SKM-1 treated with dmso at 0.1 percent for 144 hours (cell line): ENCODE measurements around the gene GPATCH2L.

Source experiments
- DNase-seq: peaks from one replicate; lab custom pipeline; 2025; ENCODE audit not compliant: unreplicated experiment; lab: John Stamatoyannopoulos, UW

The GPATCH2L gene

GRCh38 chr14:76195003-76195402, 43.3 kb downstream of the GPATCH2L start:
- no peak for DNase-seq

- no peak for DNase-seq
These were observed 45.4 kb downstream of the GPATCH2L start for GRCh38 chr14:76196980-76197695.

DNA sequence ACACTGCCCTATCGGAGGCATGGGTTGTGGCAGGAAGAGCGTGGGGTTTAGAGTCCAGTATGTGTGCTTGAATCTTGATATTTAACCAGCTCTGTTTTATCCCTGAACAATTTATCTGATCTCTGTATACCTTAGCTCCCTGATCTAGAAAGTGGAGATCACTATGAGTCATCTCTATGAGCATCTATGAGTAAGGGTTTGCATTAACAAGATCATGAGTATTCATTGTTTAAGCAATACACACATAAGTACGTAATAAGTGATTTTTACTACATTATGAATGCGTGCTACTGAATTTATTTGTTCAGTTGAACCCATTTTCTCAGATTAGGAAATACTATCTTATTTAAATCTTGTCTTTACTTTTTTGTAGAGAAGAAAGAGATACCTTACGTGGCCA, 49.4 kb downstream of the GPATCH2L start:
- no peak for DNase-seq

DNA sequence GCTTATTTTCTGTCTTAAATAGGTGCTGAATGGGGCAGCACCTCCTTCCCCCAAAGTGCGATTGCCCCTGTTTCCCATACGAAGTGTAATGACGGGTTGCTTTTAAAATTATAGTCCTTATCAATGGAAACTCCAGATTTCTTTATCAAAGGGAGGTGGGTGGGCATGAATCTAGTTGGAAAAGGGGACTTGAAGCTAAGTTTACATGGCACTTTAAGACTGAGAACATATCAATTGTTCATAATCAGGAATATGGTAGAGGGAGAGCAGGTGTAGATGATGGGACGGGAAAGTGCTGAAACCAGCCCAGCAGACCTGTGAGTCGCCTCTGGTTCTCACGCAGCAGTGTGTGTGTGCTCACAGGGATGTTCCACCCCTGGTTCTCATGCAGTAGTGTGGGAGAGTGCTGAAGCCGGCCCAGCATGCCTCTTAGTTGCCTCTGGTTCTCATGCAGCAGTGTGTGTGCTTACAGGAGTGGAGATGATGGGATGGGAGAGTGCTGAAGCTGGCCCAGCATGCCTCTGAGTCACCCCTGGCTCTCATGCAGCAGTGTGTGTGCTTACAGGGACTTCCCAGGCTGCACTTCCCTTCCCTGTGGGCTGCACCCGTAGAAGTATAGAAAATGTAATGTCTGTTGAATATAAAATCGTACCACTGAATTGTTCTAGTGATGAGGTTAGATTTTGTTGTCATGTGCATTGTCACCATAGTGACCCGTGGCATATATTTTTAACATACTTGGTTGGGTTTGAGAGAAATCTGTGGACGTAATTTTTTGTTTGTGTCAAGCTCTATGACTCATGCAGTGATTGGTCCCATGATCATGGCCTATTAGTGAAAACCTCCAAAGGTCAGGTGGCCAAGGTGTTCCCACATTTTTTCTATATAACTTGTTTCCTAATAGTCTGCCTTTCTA, 51.6 kb downstream of the GPATCH2L start:
- DNase-seq, result no peak

- DNase-seq, result no peak
These were observed 52.9 kb downstream of the GPATCH2L start for GRCh38 chr14:76204461-76205230.

GRCh38 chr14:76205708-76206107, 54.0 kb downstream of the GPATCH2L start:
- no peak for DNase-seq

GRCh38 chr14:76208340-76208739, 56.6 kb downstream of the GPATCH2L start:
- no peak for DNase-seq

DNA sequence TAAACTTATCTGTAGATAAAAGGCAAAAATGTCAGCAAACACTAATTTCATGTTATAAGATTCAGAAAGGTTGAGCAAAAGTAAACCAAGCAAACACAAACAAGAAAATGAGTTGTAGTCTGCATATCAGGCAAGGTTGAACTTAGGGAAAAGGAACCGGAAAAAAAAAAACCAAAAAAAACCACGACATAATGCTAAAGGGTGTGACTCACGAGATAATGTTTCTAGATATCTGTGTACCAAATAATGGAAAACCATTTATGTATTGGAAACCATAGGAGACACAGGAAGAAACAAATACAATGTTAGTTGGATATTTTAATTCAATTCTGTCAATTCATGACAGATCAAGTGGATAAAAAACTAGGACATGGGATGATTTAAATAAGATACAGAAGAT, 60.5 kb downstream of the GPATCH2L start:
- DNase-seq, result no peak

DNA sequence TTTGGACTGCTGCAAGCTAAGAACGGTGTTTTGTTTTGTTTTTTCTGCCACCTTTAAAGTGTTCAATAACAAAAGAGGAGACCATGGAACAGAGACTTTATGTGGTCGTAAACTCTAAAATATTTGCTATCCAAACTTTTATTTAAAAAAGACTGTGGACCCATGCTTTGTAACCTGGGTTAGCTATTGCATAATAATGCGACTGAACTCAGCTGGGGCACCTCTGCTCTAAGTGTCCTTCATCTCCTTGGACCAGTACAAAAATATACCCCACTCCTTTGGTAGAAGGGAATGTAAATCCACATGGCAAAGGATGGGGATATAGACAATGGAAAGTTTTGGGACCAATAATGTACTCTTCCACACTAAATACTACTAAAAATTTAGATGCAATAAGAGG, 65.5 kb downstream of the GPATCH2L start:
- no peak for DNase-seq

DNA sequence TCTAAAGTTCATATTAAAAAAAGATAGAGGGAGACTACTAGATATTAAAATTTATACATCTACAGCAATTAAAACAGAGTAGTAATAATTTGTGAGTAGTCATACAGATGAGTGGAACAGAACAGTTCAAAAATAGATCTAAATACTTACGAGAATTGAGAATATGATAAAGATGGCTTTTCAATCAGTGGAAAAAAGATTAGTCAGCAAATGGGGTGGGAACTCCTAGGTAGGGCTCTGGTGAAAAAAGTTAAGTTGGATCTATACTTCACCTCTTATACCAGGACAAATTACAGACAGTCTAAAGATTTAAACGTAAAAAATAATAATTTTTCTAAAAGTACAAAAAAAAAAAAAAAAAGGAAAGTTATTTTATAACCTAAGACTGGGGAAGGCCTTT, 66.9 kb downstream of the GPATCH2L start:
- DNase-seq, result no peak

GRCh38 chr14:76219873-76220272, 68.2 kb downstream of the GPATCH2L start:
- no peak for DNase-seq

- no peak for DNase-seq
These were observed 75.8 kb downstream of the GPATCH2L start for GRCh38 chr14:76227450-76228050.

GRCh38 chr14:76228138-76228537, 76.4 kb downstream of the GPATCH2L start:
- DNase-seq, result no peak

GRCh38 chr14:76232800-76233199, 81.1 kb downstream of the GPATCH2L start:
- no peak for DNase-seq

- DNase-seq, result no peak
These were observed 83.9 kb downstream of the GPATCH2L start for GRCh38 chr14:76235628-76236027.

DNA sequence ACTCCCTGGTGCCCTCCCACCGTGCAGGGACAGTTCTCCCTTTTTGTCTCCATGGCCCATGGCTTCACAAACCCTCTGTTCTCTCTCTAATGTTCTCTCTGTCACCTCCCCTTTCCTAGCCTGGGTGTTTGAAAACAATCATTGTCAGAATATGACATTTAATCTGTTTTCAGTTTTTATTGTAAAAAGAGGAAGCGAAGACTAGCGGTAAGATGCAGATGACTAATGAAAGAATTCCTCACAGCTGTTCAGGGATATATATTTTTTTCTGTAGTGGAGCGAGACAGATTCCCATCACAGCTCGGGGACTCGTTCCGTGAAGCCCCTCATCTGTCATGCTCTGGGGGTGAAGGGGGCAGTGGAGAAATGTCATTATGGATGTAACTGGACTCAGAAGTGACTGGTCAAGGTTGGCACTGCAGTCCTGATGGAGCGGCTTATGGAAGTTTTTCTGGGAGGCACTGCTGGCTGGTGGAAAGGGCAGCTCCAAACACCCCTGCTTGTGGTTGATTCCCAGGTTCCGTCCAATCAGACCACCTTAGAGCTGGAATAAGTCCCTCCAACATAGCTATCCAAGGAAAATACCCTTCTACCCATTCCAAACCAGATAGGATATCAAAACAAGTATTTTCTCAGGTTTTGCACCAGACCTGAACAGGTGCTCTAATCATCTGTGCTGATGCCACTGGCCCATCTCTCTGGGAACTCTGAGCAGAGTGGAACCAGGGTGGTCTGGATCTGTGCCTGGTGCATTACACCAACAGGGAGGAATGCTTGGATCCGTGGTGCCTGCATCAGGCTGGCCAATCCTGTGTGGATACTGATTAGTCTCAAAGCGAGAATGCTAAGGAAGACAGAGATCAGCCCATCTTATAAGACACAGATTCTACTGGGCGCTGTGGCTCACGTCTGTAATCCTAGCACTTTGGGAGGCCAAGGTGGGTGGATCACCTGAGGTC, 84.7 kb downstream of the GPATCH2L start:
- DNase-seq, result no peak

GRCh38 chr14:76237349-76237990, 85.7 kb downstream of the GPATCH2L start:
- DNase-seq, result no peak

GRCh38 chr14:76245097-76245496, 93.4 kb downstream of the GPATCH2L start:
- DNase-seq, result no peak

DNA sequence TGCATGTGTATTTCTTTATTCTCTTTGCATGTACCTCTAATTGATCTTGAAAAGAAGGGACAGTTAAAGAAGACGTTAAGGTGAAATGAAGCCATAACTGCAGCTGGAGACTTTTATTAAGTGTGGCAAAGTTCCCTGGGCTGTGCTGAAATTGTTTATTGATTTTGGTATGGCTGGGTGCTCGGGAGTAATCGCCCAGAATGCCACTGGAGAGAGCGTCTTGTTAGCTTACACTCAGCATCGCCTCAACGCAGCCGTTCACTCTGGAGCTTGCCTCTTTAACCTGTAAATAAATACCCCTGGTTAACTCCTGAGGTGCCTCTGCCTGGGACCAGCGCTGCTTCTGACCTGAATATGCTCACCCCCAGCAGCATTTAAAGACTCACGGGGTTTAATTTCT, 98.6 kb downstream of the GPATCH2L start:
- DNase-seq, result no peak
